ENCODE measurements around the gene SUMO1. TPM values are rescaled to one million over a fixed set of nuclear protein-coding genes. Genes with fewer than 3 reads are reported as not detected.

The SUMO1 gene
- total and polyA plus RNA-seq, 2 donors from 2014 or later = 81.7 to 170 TPM

DNA sequence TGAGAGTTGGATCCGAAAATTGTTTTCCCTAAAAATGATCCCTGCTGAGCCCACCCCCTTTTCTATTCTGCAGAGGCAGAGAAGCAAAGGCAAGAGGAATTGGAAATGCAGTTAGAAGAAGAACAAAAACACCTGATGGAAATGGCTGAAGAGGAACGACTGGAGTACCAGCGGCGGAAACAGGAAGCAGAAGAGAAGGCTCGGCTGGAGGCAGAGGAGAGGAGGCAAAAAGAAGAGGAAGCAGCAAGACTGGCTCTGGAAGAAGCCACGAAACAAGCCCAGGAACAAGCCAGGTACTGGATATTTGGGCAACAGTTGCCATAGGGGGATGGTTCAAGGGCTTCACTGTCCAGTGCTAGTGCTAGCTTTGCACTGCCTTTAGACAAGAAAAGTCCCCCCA lies 41.7 kb downstream of the SUMO1 start:
- FAIRE-seq = no peak

GRCh38 chr2:202194418-202194817 lies 44.0 kb downstream of the SUMO1 start:
- Histone ChIP-seq H3K9ac (ENCODE audit: low read length in 3 of 3) (no peak overlapping the region), H3K36me3 (ENCODE audit: control insufficient read depth in 2 of 3, insufficient read depth in 3 of 3, low read length in 3 of 3) (no peaks in the 10 kb centered on the region), H3K4me1 (ENCODE audit: control insufficient read depth in 2 of 3, insufficient read depth in 2 of 3, low read depth in 1 of 3, low read length in 3 of 3) (no peaks in the 10 kb centered on the region), H3K4me3 (ENCODE audit: low read length in 3 of 3) (no peak overlapping the region), H3K27me3 (ENCODE audit: control insufficient read depth, insufficient read depth, low read length) (no peaks in the 10 kb centered on the region), H3K27ac (ENCODE audit: low read depth in 2 of 2, low read length in 2 of 2) (no peak overlapping the region), H3K9me3 (ENCODE audit: control insufficient read depth in 2 of 3, insufficient read depth in 1 of 3, low read length in 3 of 3) (no peaks in the 10 kb centered on the region)
- intact Hi-C loops (cut with DNase I) = no loop called here
- FAIRE-seq (no peak), DNase-seq (no peak)
- TF ChIP-seq, protein P1, sequence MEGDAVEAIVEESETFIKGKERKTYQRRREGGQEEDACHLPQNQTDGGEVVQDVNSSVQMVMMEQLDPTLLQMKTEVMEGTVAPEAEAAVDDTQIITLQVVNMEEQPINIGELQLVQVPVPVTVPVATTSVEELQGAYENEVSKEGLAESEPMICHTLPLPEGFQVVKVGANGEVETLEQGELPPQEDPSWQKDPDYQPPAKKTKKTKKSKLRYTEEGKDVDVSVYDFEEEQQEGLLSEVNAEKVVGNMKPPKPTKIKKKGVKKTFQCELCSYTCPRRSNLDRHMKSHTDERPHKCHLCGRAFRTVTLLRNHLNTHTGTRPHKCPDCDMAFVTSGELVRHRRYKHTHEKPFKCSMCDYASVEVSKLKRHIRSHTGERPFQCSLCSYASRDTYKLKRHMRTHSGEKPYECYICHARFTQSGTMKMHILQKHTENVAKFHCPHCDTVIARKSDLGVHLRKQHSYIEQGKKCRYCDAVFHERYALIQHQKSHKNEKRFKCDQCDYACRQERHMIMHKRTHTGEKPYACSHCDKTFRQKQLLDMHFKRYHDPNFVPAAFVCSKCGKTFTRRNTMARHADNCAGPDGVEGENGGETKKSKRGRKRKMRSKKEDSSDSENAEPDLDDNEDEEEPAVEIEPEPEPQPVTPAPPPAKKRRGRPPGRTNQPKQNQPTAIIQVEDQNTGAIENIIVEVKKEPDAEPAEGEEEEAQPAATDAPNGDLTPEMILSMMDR (IDR thresholded peaks at IDR 0.05; ENCODE audit: borderline replicate concordance, extremely low read depth, insufficient read depth) = no peak

More for the DNA sequence above, 41.7 kb downstream of the SUMO1 start:
- no peak for DNase-seq
- intact Hi-C loops (cut with DNase I) = no loop called here
- H3K9ac ChIP-seq (ENCODE audit: low read length in 3 of 3) = no peak overlapping the region
- no peaks in the 10 kb centered on the region for H3K27me3 ChIP-seq (ENCODE audit: control insufficient read depth, insufficient read depth, low read length)
- H3K9me3 ChIP-seq (ENCODE audit: control insufficient read depth in 2 of 3, insufficient read depth in 1 of 3, low read length in 3 of 3) = no peaks in the 10 kb centered on the region
- no peak overlapping the region for H3K4me3 ChIP-seq (ENCODE audit: low read length in 3 of 3)
- H3K27ac ChIP-seq (ENCODE audit: low read depth in 2 of 2, low read length in 2 of 2) = no peak overlapping the region
- no peaks in the 10 kb centered on the region for H3K4me1 ChIP-seq (ENCODE audit: control insufficient read depth in 2 of 3, insufficient read depth in 2 of 3, low read depth in 1 of 3, low read length in 3 of 3)
- no peaks in the 10 kb centered on the region for H3K36me3 ChIP-seq (ENCODE audit: control insufficient read depth in 2 of 3, insufficient read depth in 3 of 3, low read length in 3 of 3)
- TF ChIP-seq, protein P1 (IDR thresholded peaks at IDR 0.05; ENCODE audit: borderline replicate concordance, extremely low read depth, insufficient read depth) = no peak

DNA sequence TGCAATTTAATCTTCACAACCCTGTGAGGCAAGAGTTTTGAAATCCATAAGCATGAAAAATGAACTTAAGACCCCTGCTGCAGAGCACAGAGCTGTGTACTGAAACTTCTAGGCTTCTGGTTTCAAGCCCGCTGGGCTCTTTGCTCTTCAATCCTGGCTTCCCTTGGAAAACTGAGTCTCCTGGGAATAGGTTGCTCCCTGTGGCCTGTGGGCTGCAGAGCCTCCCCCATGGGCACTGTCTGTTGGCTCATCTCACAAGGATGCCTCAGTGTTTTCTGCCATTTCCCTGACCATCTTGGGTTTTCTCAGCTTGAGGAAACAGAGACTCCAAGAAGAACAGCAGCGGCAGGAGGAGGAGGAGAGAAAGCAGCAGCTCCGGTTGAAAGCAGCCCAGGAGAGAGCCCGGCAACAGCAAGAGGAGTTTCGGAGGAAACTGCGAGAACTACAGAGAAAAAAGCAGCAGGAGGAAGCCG lies 44.5 kb downstream of the SUMO1 start:
- FAIRE-seq = no peak

More for the DNA sequence above, 44.5 kb downstream of the SUMO1 start:
- H3K4me3 ChIP-seq (ENCODE audit: low read length in 3 of 3) = no peak overlapping the region
- H3K4me1 ChIP-seq (ENCODE audit: control insufficient read depth in 2 of 3, insufficient read depth in 2 of 3, low read depth in 1 of 3, low read length in 3 of 3) = no peaks in the 10 kb centered on the region
- no peak for DNase-seq
- TF ChIP-seq, protein P1 (IDR thresholded peaks at IDR 0.05; ENCODE audit: borderline replicate concordance, extremely low read depth, insufficient read depth) = no peak
- intact Hi-C loops (cut with DNase I) = no loop called here
- no peaks in the 10 kb centered on the region for H3K27me3 ChIP-seq (ENCODE audit: control insufficient read depth, insufficient read depth, low read length)
- H3K36me3 ChIP-seq (ENCODE audit: control insufficient read depth in 2 of 3, insufficient read depth in 3 of 3, low read length in 3 of 3) = no peaks in the 10 kb centered on the region
- no peak overlapping the region for H3K27ac ChIP-seq (ENCODE audit: low read depth in 2 of 2, low read length in 2 of 2)
- no peaks in the 10 kb centered on the region for H3K9me3 ChIP-seq (ENCODE audit: control insufficient read depth in 2 of 3, insufficient read depth in 1 of 3, low read length in 3 of 3)
- H3K9ac ChIP-seq (ENCODE audit: low read length in 3 of 3) = no peak overlapping the region
